Activated CD8-positive, alpha-beta T cell treated with anti-CD3 and anti-CD28 coated beads for 36 hours (primary cell): Measurements from ENCODE around the gene SV2C. TPM values are rescaled to one million over a fixed set of nuclear protein-coding genes. Genes with fewer than 3 reads are reported as not detected.
"Not testable (repeated sequence)": the region's sequence is repeated elsewhere in the genome, so short reads cannot be mapped to it uniquely, and the experiment has no call there.

Experiments
- ATAC-seq: fragments of 200-7000 bp; cut with Tn5 transposase; one replicate; pipeline ENCODE4 v1.10.0; 2021; ENCODE audit warnings: mild to moderate bottlenecking, moderate library complexity
- CTCF ChIA-PET: fragments of 350-600 bp; sonication (Branson Sonifier 250); formaldehyde crosslinking; loops from one replicate; lab custom pipeline; 2021; ENCODE audit warnings: antibody characterized with exemption; lab: Charles Lee
- POLR2A ChIA-PET: fragments of 350-600 bp; sonication (Branson Sonifier 250); formaldehyde crosslinking; loops from one replicate; lab custom pipeline; 2021; ENCODE audit warnings: antibody characterized with exemption; lab: Charles Lee
- DNase-seq: peaks from one replicate; pipeline ENCODE4 v3.0.0-alpha.2; 2020
- H3K27ac Mint-ChIP-seq: one replicate; pipeline ENCODE4 v1.8.0; 2021; ENCODE audit warnings: mild to moderate bottlenecking, mixed read lengths
- H3K27me3 Mint-ChIP-seq: one replicate; pipeline ENCODE4 v1.8.0; 2021; ENCODE audit warnings: mixed read lengths
- H3K36me3 Mint-ChIP-seq: one replicate; pipeline ENCODE4 v1.8.0; 2021; ENCODE audit warnings: low read depth, mixed read lengths
- H3K4me1 Mint-ChIP-seq: one replicate; pipeline ENCODE4 v1.8.0; 2021; ENCODE audit warnings: low read depth, mixed read lengths
- H3K4me3 Mint-ChIP-seq: one replicate; pipeline ENCODE4 v1.8.0; 2021; ENCODE audit warnings: mild to moderate bottlenecking, moderate library complexity, mixed read lengths
- H3K9me3 Mint-ChIP-seq: one replicate; pipeline ENCODE4 v1.8.0; 2021; ENCODE audit warnings: mixed read lengths
- intact Hi-C: fragments of 100-400 bp; cut with micrococcal nuclease; formaldehyde crosslinking; loops from one replicate; pipeline ENCODE4 v1.10.0; 2022
- total RNA-seq, 2 experiments: library from RNA; stranded (reverse); gene quantifications; one replicate each; pipeline ENCODE4 v1.2.3, GENCODE V29; 2021
- TF ChIP-seq, protein P1 (sequence below): fragments of 200-600 bp; IDR thresholded peaks from one replicate; pipeline ENCODE4 v1.8.0; 2022; ENCODE audit warnings: antibody characterized with exemption, mild to moderate bottlenecking

Gene SV2C
- total RNA-seq, 2 experiments from 2014 or later = 0.07 TPM; not detected in 1

DNA sequence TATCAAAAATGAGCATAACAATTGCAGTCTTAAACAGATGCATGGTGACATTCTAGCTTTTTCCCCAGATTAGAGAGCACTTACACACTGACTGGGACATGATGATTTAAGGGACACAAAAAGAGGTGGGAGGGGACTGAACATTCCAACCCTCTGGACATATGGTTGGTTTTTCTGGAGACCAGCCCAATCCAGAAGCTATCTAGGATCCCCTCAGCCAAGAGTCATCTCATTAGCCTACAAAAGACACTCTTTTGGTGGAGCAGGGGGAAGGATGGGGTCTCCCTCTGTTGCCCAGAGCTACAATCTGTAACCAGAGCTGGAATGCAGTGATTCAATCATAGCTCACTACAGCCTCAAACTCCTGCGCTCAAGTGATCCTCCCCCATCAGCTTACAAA is 222.6 kb downstream of the SV2C start:
- CTCF ChIA-PET = interaction anchor here (1.0 to 1.4 kb wide), 2 partner anchors 13 to 85 kb away, joined by 3 read pairs; no protein-coding TSS in a partner anchor
- peaks cover 11% of the 10 kb centered on the region for H3K4me1 Mint-ChIP-seq
- no peak for DNase-seq

DNA sequence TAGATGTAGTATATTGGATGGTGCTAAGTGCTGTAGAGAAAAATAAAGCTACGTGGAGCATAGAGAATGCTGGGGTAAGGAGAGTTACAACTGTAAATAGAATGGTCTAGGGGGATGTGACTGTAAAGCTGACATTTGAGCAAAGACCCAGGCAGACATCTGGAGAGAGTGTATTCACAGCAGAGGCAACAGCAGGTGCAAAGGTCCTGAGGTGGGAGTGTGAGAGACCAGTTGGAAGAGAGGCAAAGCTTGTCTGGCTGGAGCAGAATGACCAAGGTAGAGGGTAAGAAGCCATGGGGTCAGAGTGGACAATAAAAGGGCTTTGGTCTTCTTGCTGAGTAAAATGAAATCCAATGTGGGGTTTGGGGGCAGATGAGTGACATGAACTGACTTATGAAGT is 227.0 kb downstream of the SV2C start:
- ATAC-seq (no peak), DNase-seq (no peak)
- Mint-ChIP-seq H3K4me1 (no peaks in the 10 kb centered on the region), H3K27ac (no peak overlapping the region), H3K9me3 (no peaks in the 10 kb centered on the region), H3K27me3 (no peaks in the 10 kb centered on the region), H3K4me3 (no peak overlapping the region), H3K36me3 (no peaks in the 10 kb centered on the region)
- ChIA-PET POLR2A (interaction anchor here (0.6 to 0.7 kb wide), 2 partner anchors 110 to 1165 kb away, joined by 3 to 4 read pairs; no protein-coding TSS in a partner anchor), CTCF (interaction anchor here (0.6 to 1.0 kb wide), 4 partner anchors 11 to 935 kb away, joined by 3 read pairs; no protein-coding TSS in a partner anchor)
- intact Hi-C loops = no loop called here
- TF ChIP-seq, protein P1, sequence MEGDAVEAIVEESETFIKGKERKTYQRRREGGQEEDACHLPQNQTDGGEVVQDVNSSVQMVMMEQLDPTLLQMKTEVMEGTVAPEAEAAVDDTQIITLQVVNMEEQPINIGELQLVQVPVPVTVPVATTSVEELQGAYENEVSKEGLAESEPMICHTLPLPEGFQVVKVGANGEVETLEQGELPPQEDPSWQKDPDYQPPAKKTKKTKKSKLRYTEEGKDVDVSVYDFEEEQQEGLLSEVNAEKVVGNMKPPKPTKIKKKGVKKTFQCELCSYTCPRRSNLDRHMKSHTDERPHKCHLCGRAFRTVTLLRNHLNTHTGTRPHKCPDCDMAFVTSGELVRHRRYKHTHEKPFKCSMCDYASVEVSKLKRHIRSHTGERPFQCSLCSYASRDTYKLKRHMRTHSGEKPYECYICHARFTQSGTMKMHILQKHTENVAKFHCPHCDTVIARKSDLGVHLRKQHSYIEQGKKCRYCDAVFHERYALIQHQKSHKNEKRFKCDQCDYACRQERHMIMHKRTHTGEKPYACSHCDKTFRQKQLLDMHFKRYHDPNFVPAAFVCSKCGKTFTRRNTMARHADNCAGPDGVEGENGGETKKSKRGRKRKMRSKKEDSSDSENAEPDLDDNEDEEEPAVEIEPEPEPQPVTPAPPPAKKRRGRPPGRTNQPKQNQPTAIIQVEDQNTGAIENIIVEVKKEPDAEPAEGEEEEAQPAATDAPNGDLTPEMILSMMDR = no peak

More for the DNA sequence above, 222.6 kb downstream of the SV2C start:
- Mint-ChIP-seq H3K27ac (no peak overlapping the region), H3K27me3 (no peaks in the 10 kb centered on the region), H3K36me3 (no peaks in the 10 kb centered on the region), H3K9me3 (peaks cover 2% of the 10 kb centered on the region), H3K4me3 (no peak overlapping the region)
- TF ChIP-seq, protein P1 = no peak
- POLR2A ChIA-PET = interaction anchor here (1.0 kb wide), 1 partner anchor 10 kb away, joined by 3 read pairs; no protein-coding TSS in a partner anchor
- intact Hi-C loops = no loop called here
- ATAC-seq = no peak

DNA sequence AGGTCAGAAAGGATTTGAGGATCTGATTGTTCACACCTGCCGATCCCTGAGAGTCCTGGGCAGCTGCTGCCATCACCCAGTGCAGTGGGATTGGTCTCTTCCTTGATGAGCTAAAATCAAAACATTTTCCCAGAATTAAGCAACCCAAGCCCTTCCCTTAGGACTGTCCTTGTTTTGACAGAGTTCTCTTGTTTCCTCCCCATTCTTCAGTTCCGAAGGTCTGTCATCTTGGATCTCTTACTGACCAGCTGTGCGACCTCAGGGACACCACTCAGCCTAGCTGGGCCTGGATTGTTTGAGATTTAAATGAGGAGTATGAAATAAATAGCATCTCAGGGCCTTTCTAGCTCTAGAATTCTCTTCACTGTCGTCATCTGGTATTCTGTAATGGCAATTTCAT is 229.6 kb downstream of the SV2C start:
- no peaks in the 10 kb centered on the region for H3K36me3 Mint-ChIP-seq
- intact Hi-C loops = no loop called here
- H3K9me3 Mint-ChIP-seq = no peaks in the 10 kb centered on the region
- no peaks in the 10 kb centered on the region for H3K27me3 Mint-ChIP-seq
- no peak overlapping the region for H3K4me3 Mint-ChIP-seq
- POLR2A ChIA-PET = no interaction called here
- H3K27ac Mint-ChIP-seq = no peak overlapping the region
- no peak for ATAC-seq
- CTCF ChIA-PET = no interaction called here
- H3K4me1 Mint-ChIP-seq = no peaks in the 10 kb centered on the region
- TF ChIP-seq, protein P1 = no peak
- DNase-seq = no peak

DNA sequence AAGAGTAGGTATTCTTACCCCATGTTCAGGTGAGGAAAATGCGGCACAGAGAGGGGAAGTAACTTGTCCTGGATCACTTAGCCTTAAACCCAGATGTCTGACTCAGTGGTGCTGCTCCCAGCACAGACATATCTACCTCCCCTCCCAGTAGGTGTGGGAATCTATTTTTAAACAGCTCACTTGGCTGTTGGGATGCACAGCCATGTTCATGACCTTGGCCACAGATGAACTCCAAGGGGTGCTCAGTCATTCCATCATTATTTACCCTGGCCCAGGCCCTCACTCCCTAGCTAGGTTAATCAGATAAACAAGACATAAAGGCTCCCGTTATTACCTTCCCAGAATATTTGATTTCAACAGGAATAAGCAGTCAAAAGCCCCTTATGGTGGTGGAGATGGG is 231.5 kb downstream of the SV2C start:
- no peak overlapping the region for H3K27ac Mint-ChIP-seq
- H3K9me3 Mint-ChIP-seq = no peaks in the 10 kb centered on the region
- ChIA-PET CTCF (interaction anchor here (0.9 to 1.0 kb wide), 2 partner anchors 58 to 269 kb away, joined by 3 read pairs; no protein-coding TSS in a partner anchor), POLR2A (interaction anchor here (0.9 to 1.6 kb wide), 2 partner anchors 8 to 11 kb away, joined by 3 to 5 read pairs; no protein-coding TSS in a partner anchor)
- no peaks in the 10 kb centered on the region for H3K27me3 Mint-ChIP-seq
- intact Hi-C loops = no loop called here
- no peaks in the 10 kb centered on the region for H3K36me3 Mint-ChIP-seq
- no peak overlapping the region for H3K4me3 Mint-ChIP-seq
- ATAC-seq (no peak), DNase-seq (no peak)
- TF ChIP-seq, protein P1 = no peak
- peaks cover under 1% of the 10 kb centered on the region for H3K4me1 Mint-ChIP-seq

DNA sequence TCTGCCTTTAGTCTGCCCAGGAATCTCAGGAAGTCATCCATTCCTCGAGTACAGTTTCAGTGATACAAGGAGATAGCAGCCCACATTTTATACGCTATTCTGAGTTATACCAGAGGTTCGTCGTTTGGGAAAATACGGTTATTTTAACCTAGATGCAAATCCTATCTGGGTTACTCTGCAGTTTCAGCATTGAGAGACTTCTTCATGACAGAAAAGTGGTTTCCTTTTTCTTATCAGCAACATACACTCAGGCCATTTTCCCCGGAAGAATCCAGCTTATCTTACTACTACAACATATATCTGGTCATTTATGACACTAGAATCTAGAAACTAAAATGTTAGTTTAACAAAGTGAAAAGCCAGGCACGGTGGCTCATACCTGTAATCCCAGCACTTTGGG is 236.5 kb downstream of the SV2C start:
- intact Hi-C loops = no loop called here

DNA sequence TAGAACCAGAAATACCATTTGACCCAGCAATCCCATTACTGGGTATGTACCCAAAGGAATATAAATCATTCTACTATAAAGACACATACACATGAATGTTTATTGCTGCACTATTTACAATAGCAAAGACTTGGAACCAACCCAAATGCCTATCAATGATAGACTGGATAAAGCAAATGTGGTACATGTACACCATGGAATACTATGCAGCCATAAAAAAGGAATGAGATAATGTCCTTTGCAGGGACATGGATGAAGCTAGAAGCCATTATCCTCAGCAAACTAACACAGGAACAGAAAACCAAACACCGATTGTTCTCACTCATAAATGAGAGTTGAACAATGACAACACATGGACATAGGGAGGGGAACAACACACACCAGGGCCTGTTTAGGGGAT is 240.3 kb downstream of the SV2C start:
- H3K9me3 Mint-ChIP-seq, CTCF ChIA-PET, intact Hi-C loops: not testable (repeated sequence)

More for the DNA sequence above, 236.5 kb downstream of the SV2C start:
- Mint-ChIP-seq H3K27ac (no peak overlapping the region), H3K9me3 (peaks cover 9% of the 10 kb centered on the region), H3K36me3 (no peaks in the 10 kb centered on the region), H3K4me3 (no peak overlapping the region), H3K4me1 (peaks cover 7% of the 10 kb centered on the region), H3K27me3 (no peaks in the 10 kb centered on the region)
- ATAC-seq (no peak), DNase-seq (no peak)
- TF ChIP-seq, protein P1 = no peak
- ChIA-PET POLR2A (no interaction called here), CTCF (interaction anchor here (1.0 kb wide), 1 partner anchor 10 kb away, joined by 4 read pairs; no protein-coding TSS in a partner anchor)

More for the DNA sequence above, 240.3 kb downstream of the SV2C start:
- H3K36me3 Mint-ChIP-seq, H3K27me3 Mint-ChIP-seq, DNase-seq, POLR2A ChIA-PET, H3K27ac Mint-ChIP-seq, H3K4me3 Mint-ChIP-seq, ATAC-seq: not testable (repeated sequence)
- H3K4me1 Mint-ChIP-seq = peaks cover 44% of the 10 kb centered on the region
